Esophagus squamous epithelium (tissue), 5 donors: ENCODE data around the gene C10orf53. TPM values are rescaled to one million over a fixed set of nuclear protein-coding genes. Genes with fewer than 3 reads are reported as not detected.
"Not testable (repeated sequence)": the region's sequence is repeated elsewhere in the genome, so short reads cannot be mapped to it uniquely, and the experiment has no call there.

ENCODE experiments used
- DNase-seq: peaks from one replicate; lab custom pipeline; 2025; lab: John Stamatoyannopoulos, UW
- H3K27ac ChIP-seq, 4 donors: fragments of 200-600 bp; sonication (generic); one replicate each; pipeline ENCODE4 v1.5.1; 2016 to 2019; ENCODE audit warnings: mild to moderate bottlenecking in 1 of 4
- H3K27me3 ChIP-seq, 4 donors: fragments of 200-600 bp; sonication (generic); 1 replicate in 3 of 4; 2 replicates in 1 of 4; pipeline versions ENCODE4 v1.5.1 to v1.6.0; 2017 to 2021; ENCODE audit warnings: antibody characterized with exemption in 1 of 4
- H3K36me3 ChIP-seq, 3 donors: fragments of 200-600 bp; sonication (generic); one replicate each; pipeline ENCODE4 v1.5.1; 2016 to 2019
- H3K4me1 ChIP-seq, 3 donors: fragments of 200-600 bp; sonication (generic); one replicate each; pipeline ENCODE4 v1.5.1; 2017 to 2019
- H3K4me3 ChIP-seq, 4 donors: fragments of 200-600 bp; sonication (generic); 1 replicate in 3 of 4; 2 replicates in 1 of 4; pipeline ENCODE4 v1.5.1; 2016 to 2019; ENCODE audit warnings: mild to moderate bottlenecking in 2 of 4, moderate library complexity in 1 of 4
- H3K9me3 ChIP-seq, 3 donors: fragments of 200-600 bp; sonication (generic); one replicate each; pipeline ENCODE4 v1.5.1; 2016 to 2019
- POLR2A ChIP-seq, 4 donors: fragments of 450-650 bp; IDR thresholded peaks; one replicate each; pipeline ENCODE4 v1.6.1; 2017; ENCODE audit warnings: antibody characterized with exemption in 4 of 4, mild to moderate bottlenecking in 4 of 4, moderate library complexity in 3 of 4
- WGBS, 2 donors: methylation state at CpG; one replicate each; pipeline ENCODE4 v1.1.5; 2018; 5-methylcytosine and 5-hydroxymethylcytosine counted together
- intact Hi-C: fragments of 100-400 bp; cut with DNase I; formaldehyde crosslinking; loops from one replicate; pipeline ENCODE4 v1.15.0; 2022
- total RNA-seq, 4 donors: library from RNA; depleted of rRNA; stranded (reverse); fragments of >200 nt; gene quantifications; one replicate each; pipeline ENCODE4 v1.1.0, GENCODE V29; 2016
- TF ChIP-seq, protein P1 (sequence below), 6 experiments: fragments of 450-650 bp in 4 of 6; fragments of 200-600 bp in 2 of 6; sonication (generic) in 2 of 6; IDR thresholded peaks; one replicate each; pipeline ENCODE4 v1.5.1; 2016 to 2019; ENCODE audit warnings: antibody characterized with exemption in 6 of 6, mild to moderate bottlenecking in 4 of 6, moderate library complexity in 4 of 6
- donor health status: DM: yes; HTN: yes; CAD: no.

The C10orf53 gene
- total RNA-seq, 4 donors from 2014 or later: not detected

DNA sequence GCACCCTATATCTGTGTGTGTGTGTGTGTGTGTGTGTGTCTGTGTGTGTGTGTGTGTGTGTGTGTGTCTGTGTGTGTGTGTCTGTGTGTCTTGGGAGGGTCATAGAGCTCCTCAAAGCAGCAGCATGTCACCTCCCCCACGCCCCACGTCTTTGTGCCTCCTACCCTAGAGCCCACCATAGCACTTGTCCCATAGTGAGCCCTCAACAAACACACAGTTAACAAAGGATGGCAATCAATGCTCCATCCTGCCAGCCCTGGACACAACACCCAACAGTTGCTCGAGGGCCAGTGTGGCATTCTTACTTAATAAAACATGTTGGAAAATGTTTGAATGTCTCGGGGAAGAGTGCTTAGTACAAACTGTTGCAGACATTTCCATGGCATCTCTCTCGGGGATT lies 30.5 kb downstream of the C10orf53 start:
- intact Hi-C loops: no loop called here
- DNase-seq: no peak

DNA sequence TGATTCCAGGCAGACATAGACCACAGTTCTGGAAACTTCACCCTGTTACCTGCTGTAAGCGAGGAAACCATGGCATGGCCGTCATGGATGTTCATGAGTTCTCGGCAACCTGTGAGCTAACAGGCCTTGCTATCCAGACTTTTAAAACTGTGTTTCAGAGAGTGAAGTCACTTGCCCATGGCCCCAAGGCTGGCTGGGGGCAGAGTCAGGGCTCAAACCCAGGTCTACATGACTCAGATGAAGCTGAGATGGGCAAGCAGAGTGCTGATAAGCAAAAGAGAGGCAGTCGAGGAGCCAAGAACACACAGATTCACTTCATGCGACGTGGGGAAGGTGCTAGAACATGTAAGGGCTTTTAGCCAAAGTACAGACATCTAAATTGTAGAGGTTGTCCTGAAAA lies 31.5 kb downstream of the C10orf53 start:
- TF ChIP-seq, protein P1, sequence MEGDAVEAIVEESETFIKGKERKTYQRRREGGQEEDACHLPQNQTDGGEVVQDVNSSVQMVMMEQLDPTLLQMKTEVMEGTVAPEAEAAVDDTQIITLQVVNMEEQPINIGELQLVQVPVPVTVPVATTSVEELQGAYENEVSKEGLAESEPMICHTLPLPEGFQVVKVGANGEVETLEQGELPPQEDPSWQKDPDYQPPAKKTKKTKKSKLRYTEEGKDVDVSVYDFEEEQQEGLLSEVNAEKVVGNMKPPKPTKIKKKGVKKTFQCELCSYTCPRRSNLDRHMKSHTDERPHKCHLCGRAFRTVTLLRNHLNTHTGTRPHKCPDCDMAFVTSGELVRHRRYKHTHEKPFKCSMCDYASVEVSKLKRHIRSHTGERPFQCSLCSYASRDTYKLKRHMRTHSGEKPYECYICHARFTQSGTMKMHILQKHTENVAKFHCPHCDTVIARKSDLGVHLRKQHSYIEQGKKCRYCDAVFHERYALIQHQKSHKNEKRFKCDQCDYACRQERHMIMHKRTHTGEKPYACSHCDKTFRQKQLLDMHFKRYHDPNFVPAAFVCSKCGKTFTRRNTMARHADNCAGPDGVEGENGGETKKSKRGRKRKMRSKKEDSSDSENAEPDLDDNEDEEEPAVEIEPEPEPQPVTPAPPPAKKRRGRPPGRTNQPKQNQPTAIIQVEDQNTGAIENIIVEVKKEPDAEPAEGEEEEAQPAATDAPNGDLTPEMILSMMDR (IDR thresholded peaks at IDR 0.05): no peak
- TF ChIP-seq POLR2A (IDR thresholded peaks at IDR 0.05): no peak
- WGBS, 2 donors: 52 to 68% methylated on average over 3 to 6 of the region's 6 CpGs
- Histone ChIP-seq H3K4me3 (no peak overlapping the region), H3K9me3 (no peaks in the 10 kb centered on the region), H3K4me1 (no peaks in the 10 kb centered on the region), H3K36me3 (no peaks in the 10 kb centered on the region), H3K27me3 (peaks cover 0 to 5% (median 0%) of the 10 kb centered on the region in 4 donors), H3K27ac (no peak overlapping the region)
- intact Hi-C loops: no loop called here
- no peak for DNase-seq

More for the DNA sequence above, 30.5 kb downstream of the C10orf53 start:
- Histone ChIP-seq H3K9me3 (no peaks in the 10 kb centered on the region), H3K4me1 (no peaks in the 10 kb centered on the region), H3K27ac (no peak overlapping the region), H3K27me3 (peaks cover 0 to 5% (median 0%) of the 10 kb centered on the region in 4 donors), H3K4me3 (no peak overlapping the region), H3K36me3 (no peaks in the 10 kb centered on the region)
- 42 to 62% methylated on average over 5 of the region's 5 CpGs for WGBS, 2 donors
- no peak for TF ChIP-seq POLR2A (IDR thresholded peaks at IDR 0.05)
- TF ChIP-seq, protein P1 (IDR thresholded peaks at IDR 0.05): no peak

DNA sequence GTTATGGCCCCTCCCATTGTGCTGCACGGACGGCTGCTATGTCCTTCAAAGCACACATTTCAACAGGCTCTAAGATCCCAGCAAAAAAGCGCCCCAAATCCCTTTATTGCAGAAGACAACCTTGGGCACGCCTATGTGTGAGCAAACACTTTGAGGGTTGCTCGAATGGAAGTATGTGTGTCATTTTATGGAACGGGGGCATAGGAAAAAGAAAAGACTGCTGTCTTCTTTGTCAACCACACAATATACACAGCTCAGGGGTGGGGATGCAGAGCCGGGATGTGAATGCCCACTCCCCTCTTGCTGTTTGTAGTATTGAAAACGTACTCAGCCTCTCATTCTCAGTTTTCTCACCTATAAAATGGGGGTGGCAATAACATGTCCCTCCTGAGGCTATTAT lies 32.0 kb downstream of the C10orf53 start:
- 28 to 44% methylated on average over 8 of the region's 8 CpGs for WGBS, 2 donors
- H3K27ac ChIP-seq: no peak overlapping the region
- no peak for DNase-seq

DNA sequence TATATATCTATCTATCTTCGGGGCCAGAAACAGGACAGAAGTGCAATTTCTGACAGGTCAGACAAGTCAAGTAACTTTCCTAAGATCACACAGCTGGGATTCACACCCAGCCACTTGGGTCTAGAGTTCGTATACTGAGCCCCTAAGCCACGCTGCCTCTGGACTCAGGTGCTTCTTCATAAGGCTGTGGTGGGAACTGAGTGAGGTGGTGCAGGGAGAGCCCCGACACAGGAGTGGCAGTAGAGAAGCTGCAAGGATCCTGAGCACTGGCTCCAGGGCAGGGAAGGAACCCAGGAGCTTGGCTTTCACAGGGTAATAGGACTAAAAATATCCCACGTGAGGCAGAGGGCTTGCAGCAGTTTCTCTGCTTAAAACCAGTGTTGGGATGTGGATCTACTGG lies 33.8 kb downstream of the C10orf53 start:
- H3K9me3 ChIP-seq: no peaks in the 10 kb centered on the region
- intact Hi-C loops: no loop called here
- no peak overlapping the region for H3K4me3 ChIP-seq
- H3K4me1 ChIP-seq: no peaks in the 10 kb centered on the region
- H3K36me3 ChIP-seq: no peaks in the 10 kb centered on the region
- DNase-seq: no peak
- 63 to 69% methylated on average over 5 of the region's 5 CpGs for WGBS, 2 donors
- H3K27ac ChIP-seq: no peak overlapping the region
- peaks cover 0 to 5% (median 0%) of the 10 kb centered on the region in 4 donors for H3K27me3 ChIP-seq
- TF ChIP-seq, protein P1 (IDR thresholded peaks at IDR 0.05): no peak
- TF ChIP-seq POLR2A (IDR thresholded peaks at IDR 0.05): no peak

More for the DNA sequence above, 32.0 kb downstream of the C10orf53 start:
- H3K36me3 ChIP-seq: no peaks in the 10 kb centered on the region
- no peaks in the 10 kb centered on the region for H3K4me1 ChIP-seq
- H3K27me3 ChIP-seq: peaks cover 0 to 5% (median 0%) of the 10 kb centered on the region in 4 donors
- no peaks in the 10 kb centered on the region for H3K9me3 ChIP-seq
- H3K4me3 ChIP-seq: no peak overlapping the region
- intact Hi-C loops: no loop called here
- TF ChIP-seq, protein P1 (IDR thresholded peaks at IDR 0.05): no peak
- no peak for TF ChIP-seq POLR2A (IDR thresholded peaks at IDR 0.05)

DNA sequence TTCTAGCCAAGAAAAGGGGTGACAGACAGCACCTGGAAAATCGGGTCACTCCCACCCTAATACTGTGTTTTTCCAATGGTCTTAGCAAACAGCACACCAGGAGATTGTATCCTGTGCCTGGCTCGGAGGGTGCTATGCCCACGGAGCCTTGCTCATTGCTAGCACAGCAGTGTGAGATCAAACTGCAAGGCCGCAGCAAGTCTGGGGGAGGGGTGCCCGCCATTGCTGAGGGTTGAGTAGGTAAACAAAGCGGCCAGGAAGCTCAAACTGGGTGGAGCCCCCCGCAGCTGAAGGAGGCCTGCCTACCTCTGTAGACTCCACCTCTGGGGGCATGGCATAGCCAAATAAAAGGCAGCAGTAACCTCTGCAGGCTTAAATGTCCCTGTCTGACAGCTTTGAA lies 35.7 kb downstream of the C10orf53 start:
- H3K4me1 ChIP-seq, H3K36me3 ChIP-seq, H3K27me3 ChIP-seq, H3K27ac ChIP-seq, intact Hi-C loops, DNase-seq, H3K9me3 ChIP-seq, H3K4me3 ChIP-seq: not testable (repeated sequence)
- WGBS, 2 donors: 95% methylated on average over 4 of the region's 7 CpGs

DNA sequence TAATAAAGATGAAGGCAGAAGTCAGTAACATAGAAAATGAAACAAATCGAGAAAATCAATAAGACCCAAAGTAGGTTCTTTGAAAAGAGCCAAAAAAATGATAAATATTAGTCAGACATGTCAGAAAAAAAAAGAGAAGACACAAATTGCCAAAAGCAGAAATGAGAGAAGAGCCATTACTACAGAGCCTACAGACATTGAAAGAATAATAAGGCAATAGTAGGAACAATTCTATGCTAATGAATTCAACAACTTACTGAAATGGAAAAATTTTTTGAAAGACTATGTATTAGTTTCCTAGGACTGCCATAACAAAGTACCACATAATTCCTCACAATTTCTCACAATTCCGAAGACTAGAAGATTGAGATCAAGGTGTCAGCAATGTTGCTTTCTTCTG lies 47.1 kb downstream of the C10orf53 start:
- H3K36me3 ChIP-seq: no peaks in the 10 kb centered on the region
- no peak overlapping the region for H3K27ac ChIP-seq
- intact Hi-C loops: no loop called here
- no peaks in the 10 kb centered on the region for H3K27me3 ChIP-seq
- no peak for DNase-seq
- H3K9me3 ChIP-seq: peaks cover 0 to 4% (median 3%) of the 10 kb centered on the region in 3 donors
- H3K4me1 ChIP-seq: no peaks in the 10 kb centered on the region
- H3K4me3 ChIP-seq: no peak overlapping the region
- WGBS, 2 donors: 37 to 48% methylated on average over 2 of the region's 2 CpGs
- TF ChIP-seq, protein P1 (IDR thresholded peaks at IDR 0.05): no peak
- no peak for TF ChIP-seq POLR2A (IDR thresholded peaks at IDR 0.05)
